Measurements from ENCODE around the gene PRR22.
"Not testable (repeated sequence)": the region's sequence is repeated elsewhere in the genome, so short reads cannot be mapped to it uniquely, and the experiment has no call there.

The PRR22 gene

DNA sequence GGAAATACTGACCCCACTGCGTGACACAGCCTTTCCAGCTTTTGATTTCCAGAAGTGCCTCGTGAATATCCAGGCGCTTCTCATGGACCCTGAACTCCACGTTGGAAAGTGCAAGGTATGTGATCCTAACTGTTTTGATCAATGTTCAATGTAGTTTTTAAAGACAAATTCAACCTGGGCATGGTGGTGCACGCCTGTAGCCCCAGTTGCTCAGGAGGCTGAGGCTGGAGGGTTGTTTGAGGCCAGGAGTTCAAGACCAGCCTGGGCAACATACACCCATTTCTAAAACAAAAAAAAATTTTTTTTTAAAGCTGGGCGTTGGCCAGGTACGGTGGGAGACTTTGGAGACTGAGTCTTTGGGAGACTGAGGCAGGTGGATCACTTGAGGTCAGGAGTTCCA lies 32.8 kb downstream of the PRR22 start:
- no peak for DNase-seq (ENCODE audit: low read depth, low spot score)

- DNase-seq (ENCODE audit: low read depth, low spot score) = no peak
Observed at GRCh38 chr19:5749505-5749904, 35.0 kb downstream of the PRR22 start.

- DNase-seq (ENCODE audit: low read depth, low spot score) = not testable (repeated sequence)
Observed at GRCh38 chr19:5748920-5749319, 35.6 kb downstream of the PRR22 start.

- not testable (repeated sequence) for DNase-seq (ENCODE audit: low read depth, low spot score)
Observed at GRCh38 chr19:5744999-5745398, 39.5 kb downstream of the PRR22 start.

- no peak for DNase-seq (ENCODE audit: low read depth, low spot score)
Observed at GRCh38 chr19:5743630-5744029, 40.9 kb downstream of the PRR22 start.

- DNase-seq (ENCODE audit: low read depth, low spot score) = no peak
Observed at GRCh38 chr19:5742051-5742450, 42.5 kb downstream of the PRR22 start.

DNA sequence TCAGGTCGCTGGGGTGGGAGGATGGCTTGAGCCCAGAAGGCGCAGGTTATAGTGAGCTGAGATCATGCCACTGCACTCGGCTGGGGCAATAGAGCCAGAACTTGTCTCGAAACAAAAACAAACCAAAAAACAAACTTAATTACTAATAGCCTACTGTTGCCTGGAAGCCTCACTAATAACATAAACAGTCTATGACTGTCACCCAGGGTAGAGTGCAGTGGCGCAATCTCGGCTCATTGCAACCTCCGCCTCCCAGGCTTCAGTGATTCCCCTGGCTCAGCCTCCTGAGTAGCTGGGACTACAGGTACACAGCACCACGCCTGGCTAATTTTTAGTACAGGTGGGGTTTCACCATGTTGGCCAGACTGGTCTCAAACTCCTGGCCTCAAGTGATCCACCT lies 46.1 kb downstream of the PRR22 start:
- DNase-seq (ENCODE audit: low read depth, low spot score) = no peak

GRCh38 chr19:5733172-5733571 lies 51.4 kb downstream of the PRR22 start:
- DNase-seq (ENCODE audit: low read depth, low spot score) = not testable (repeated sequence)
